Stomach smooth muscle (tissue), 2 donors: ENCODE results near the gene CHAC1.

Source experiments
- H3K27ac ChIP-seq: one replicate; pipeline ENCODE4 v1.7.0; 2013; ENCODE audit warnings: mild to moderate bottlenecking, low read length, inconsistent platforms
- H3K27me3 ChIP-seq, 2 donors: one replicate each; pipeline ENCODE4 v1.7.0; 2013; ENCODE audit warnings: low read length in 2 of 2; ENCODE audit not compliant: insufficient read depth in 2 of 2, control insufficient read depth in 1 of 2
- H3K36me3 ChIP-seq, 2 donors: one replicate each; pipeline ENCODE4 v1.7.0; 2013; ENCODE audit warnings: low read length in 2 of 2; ENCODE audit not compliant: control insufficient read depth in 2 of 2, insufficient read depth in 2 of 2
- H3K4me1 ChIP-seq: one replicate; pipeline ENCODE4 v1.7.0; 2013; ENCODE audit warnings: low read length; ENCODE audit not compliant: control insufficient read depth, insufficient read depth
- H3K4me3 ChIP-seq, 2 donors: one replicate each; pipeline ENCODE4 v1.7.0; 2013; ENCODE audit warnings: low read length in 2 of 2
- H3K9ac ChIP-seq, 2 donors: one replicate each; pipeline ENCODE4 v1.7.0; 2013; ENCODE audit warnings: low read length in 2 of 2, mild to moderate bottlenecking in 1 of 2
- H3K9me3 ChIP-seq, 2 donors: one replicate each; pipeline ENCODE4 v1.7.0; 2013; ENCODE audit warnings: low read length in 2 of 2; ENCODE audit not compliant: control insufficient read depth in 2 of 2
- donor health status: healthy.
- donor health status: Pancreatic carcinoma.

CHAC1 gene

DNA sequence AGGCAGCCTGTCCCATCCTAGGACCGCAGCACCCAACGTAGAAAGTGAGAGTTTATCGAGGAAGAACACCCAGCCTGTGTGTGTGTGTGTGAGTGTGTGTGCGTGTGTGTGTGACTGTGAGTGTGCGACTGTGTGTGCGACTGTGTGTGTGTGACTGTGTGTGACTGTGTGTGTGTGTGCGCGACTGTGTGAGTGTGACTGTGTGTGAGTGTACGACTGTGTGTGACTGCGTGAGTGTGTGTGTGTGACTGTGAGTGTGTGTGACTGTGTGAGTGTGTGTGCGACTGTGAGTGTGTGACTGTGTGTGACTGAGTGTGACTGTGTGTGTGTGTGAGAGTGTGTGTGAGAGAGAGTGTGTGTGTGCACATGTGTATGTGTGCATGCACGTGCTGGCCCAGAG lies 39.3 kb upstream of the CHAC1 start:
- H3K27me3 ChIP-seq = no peaks in the 10 kb centered on the region
- H3K4me3 ChIP-seq = no peak overlapping the region
- H3K4me1 ChIP-seq = no peaks in the 10 kb centered on the region
- H3K36me3 ChIP-seq = no peaks in the 10 kb centered on the region
- H3K27ac ChIP-seq = no peak overlapping the region
- H3K9ac ChIP-seq = no peak overlapping the region
- H3K9me3 ChIP-seq = no peaks in the 10 kb centered on the region

DNA sequence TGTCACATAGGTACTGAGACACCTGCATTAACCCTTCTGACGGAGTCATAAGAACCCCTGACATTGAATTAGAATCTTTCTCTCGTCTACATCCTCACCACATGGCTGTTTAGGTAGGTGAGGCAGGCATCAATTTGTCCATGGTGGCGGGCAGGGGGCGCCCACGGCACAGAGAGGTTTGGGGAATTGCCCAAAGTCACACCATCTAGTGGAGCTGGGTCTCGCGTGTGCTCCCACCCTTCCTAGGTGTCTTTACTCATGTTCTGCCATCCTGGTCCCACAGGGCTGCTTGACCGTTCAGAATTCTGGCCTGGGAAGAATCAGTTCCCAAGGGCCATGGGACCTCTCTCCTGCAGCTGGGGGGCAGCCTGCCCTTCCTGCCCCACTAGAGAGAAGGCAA lies 38.8 kb upstream of the CHAC1 start:
- Histone ChIP-seq H3K27ac (no peak overlapping the region), H3K4me3 (no peak overlapping the region), H3K9ac (no peak overlapping the region), H3K27me3 (no peaks in the 10 kb centered on the region), H3K9me3 (no peaks in the 10 kb centered on the region), H3K4me1 (no peaks in the 10 kb centered on the region), H3K36me3 (no peaks in the 10 kb centered on the region)

DNA sequence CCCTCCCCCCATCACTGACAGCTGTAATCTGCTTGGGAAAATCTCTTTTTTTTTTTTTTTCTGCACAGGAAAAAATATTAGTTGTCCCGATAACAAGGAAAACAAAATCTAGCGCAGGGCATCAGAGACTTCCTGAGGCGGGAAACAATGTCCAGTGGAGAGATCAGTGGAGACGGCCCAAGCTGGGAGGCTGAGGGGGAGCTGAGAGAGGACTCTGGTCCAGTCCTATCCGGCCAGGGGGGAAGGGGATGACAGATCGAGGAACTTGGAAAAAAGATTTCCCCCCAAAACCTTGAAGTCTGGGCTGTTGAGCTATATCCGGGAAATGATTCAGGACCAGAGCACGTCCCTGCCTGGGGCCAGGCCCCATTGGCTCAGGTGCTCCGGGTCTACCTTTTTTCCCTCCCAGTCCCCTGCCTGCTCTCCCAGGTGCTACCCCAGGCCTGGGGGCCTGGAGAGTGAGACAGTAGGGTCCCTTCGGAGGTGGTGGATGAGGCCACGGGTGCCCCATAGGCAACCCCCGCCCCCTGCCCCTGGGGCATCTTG lies 38.1 kb upstream of the CHAC1 start:
- no peak overlapping the region for H3K9ac ChIP-seq
- no peaks in the 10 kb centered on the region for H3K9me3 ChIP-seq
- no peaks in the 10 kb centered on the region for H3K4me1 ChIP-seq
- H3K36me3 ChIP-seq = no peaks in the 10 kb centered on the region
- no peaks in the 10 kb centered on the region for H3K27me3 ChIP-seq
- H3K27ac ChIP-seq = no peak overlapping the region
- no peak overlapping the region for H3K4me3 ChIP-seq

GRCh38 chr15:40915679-40916078 lies 37.6 kb upstream of the CHAC1 start:
- Histone ChIP-seq H3K9ac (no peak overlapping the region), H3K27me3 (no peaks in the 10 kb centered on the region), H3K27ac (no peak overlapping the region), H3K4me3 (no peak overlapping the region), H3K36me3 (no peaks in the 10 kb centered on the region), H3K4me1 (no peaks in the 10 kb centered on the region), H3K9me3 (no peaks in the 10 kb centered on the region)

GRCh38 chr15:40917585-40917984 lies 35.7 kb upstream of the CHAC1 start:
- H3K9me3 ChIP-seq = no peaks in the 10 kb centered on the region
- H3K9ac ChIP-seq = no peak overlapping the region
- H3K36me3 ChIP-seq = no peaks in the 10 kb centered on the region
- H3K4me1 ChIP-seq = no peaks in the 10 kb centered on the region
- no peak overlapping the region for H3K4me3 ChIP-seq
- no peaks in the 10 kb centered on the region for H3K27me3 ChIP-seq
- H3K27ac ChIP-seq = no peak overlapping the region

DNA sequence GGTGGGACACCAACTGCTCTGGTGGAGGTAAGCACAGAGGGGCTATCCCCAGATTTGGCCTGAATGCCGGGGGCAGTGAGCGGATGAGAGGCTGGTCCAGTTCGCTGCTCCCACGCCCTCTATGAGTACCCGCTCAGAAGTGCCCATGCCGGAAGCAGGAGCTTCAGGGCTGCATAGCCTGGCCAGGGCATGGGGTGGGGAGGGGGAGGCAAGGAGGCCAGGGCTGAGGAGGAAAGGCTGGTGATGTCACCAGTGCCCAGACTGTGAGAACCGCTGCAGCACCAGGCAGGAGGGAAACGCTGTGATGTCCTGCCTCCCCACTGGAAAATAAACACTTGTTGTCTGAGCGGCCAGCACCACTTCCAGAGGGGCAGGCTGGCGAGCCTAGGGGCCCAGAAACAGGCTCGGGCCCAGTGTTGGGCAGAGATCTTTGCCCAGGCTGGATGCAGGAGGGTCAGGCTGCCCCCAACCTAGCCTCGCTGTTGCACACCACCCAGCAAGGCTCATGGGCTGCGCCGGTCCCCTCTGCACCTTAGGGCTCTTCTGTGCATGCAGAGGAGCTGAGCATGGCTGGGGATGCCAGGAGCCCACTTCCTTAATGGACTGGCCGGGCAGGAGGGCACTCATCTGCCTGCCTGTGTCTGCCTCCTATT lies 35.0 kb upstream of the CHAC1 start:
- no peak overlapping the region for H3K9ac ChIP-seq
- no peaks in the 10 kb centered on the region for H3K4me1 ChIP-seq
- H3K9me3 ChIP-seq = no peaks in the 10 kb centered on the region
- no peaks in the 10 kb centered on the region for H3K36me3 ChIP-seq
- H3K4me3 ChIP-seq = no peak overlapping the region
- H3K27me3 ChIP-seq = no peaks in the 10 kb centered on the region
- no peak overlapping the region for H3K27ac ChIP-seq

GRCh38 chr15:40918799-40919392 lies 34.4 kb upstream of the CHAC1 start:
- no peak overlapping the region for H3K27ac ChIP-seq
- no peaks in the 10 kb centered on the region for H3K27me3 ChIP-seq
- H3K9me3 ChIP-seq = no peaks in the 10 kb centered on the region
- H3K9ac ChIP-seq = no peak overlapping the region
- H3K4me3 ChIP-seq = no peak overlapping the region
- no peaks in the 10 kb centered on the region for H3K4me1 ChIP-seq
- no peaks in the 10 kb centered on the region for H3K36me3 ChIP-seq

- H3K27ac ChIP-seq = no peak overlapping the region
- H3K4me1 ChIP-seq = peaks cover 9% of the 10 kb centered on the region
- peaks cover 9 to 19% of the 10 kb centered on the region in 2 donors for H3K27me3 ChIP-seq
Observed at GRCh38 chr15:40921949-40922607, 31.2 kb upstream of the CHAC1 start.

DNA sequence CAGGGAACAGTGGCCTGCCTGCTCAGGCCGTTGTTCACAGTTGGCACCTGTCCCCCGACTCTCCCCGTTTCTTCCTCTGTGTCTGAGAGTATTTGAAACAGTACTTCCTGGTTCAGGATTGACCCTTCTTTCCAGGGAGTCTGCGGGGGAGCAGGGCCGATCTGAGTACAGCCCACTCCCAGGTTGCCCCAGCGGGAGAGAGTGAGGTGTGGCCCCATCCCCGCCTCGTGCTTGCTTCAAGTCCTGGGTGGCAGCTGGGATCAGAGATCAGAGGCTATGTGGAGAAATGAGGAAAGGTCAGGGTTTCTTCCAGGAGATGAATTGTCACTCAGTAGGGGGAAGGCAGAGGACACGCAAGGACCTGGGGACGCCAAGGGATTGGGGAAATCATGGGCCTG lies 30.7 kb upstream of the CHAC1 start:
- H3K9ac ChIP-seq = no peak overlapping the region
- no peaks in the 10 kb centered on the region for H3K9me3 ChIP-seq
- no peak overlapping the region for H3K27ac ChIP-seq
- H3K4me1 ChIP-seq = peaks cover 12% of the 10 kb centered on the region
- H3K4me3 ChIP-seq = no peak overlapping the region
- H3K27me3 ChIP-seq = peaks cover 14 to 24% of the 10 kb centered on the region in 2 donors
- no peaks in the 10 kb centered on the region for H3K36me3 ChIP-seq

More at GRCh38 chr15:40921949-40922607, 31.2 kb upstream of the CHAC1 start:
- Histone ChIP-seq H3K4me3 (no peak overlapping the region), H3K36me3 (no peaks in the 10 kb centered on the region), H3K9ac (no peak overlapping the region), H3K9me3 (no peaks in the 10 kb centered on the region)

DNA sequence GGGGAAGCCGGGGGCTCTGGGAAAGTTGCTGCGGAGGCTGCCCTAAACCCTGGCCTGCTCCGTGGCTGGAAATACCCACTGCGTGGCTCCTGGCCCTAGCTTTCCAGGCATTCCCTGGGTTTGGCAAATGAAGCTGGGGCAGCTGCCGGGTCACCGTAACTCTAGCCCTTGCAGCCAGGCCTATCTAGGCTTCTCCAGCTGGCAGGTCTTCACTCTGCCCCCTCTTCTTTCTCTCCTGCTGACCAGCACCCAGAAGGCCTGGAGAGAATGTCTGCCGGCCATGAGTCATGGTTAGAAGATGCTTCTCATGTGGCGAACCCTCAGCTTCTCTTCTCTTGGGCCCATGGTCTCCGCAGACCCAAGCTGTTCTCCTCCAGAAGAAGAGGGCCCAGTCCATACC lies 29.7 kb upstream of the CHAC1 start:
- no peak overlapping the region for H3K4me3 ChIP-seq
- H3K9me3 ChIP-seq = no peaks in the 10 kb centered on the region
- peaks cover 21% of the 10 kb centered on the region for H3K4me1 ChIP-seq
- H3K27ac ChIP-seq = no peak overlapping the region
- H3K9ac ChIP-seq = no peak overlapping the region
- H3K27me3 ChIP-seq = peaks cover 16 to 33% of the 10 kb centered on the region in 2 donors
- no peaks in the 10 kb centered on the region for H3K36me3 ChIP-seq

DNA sequence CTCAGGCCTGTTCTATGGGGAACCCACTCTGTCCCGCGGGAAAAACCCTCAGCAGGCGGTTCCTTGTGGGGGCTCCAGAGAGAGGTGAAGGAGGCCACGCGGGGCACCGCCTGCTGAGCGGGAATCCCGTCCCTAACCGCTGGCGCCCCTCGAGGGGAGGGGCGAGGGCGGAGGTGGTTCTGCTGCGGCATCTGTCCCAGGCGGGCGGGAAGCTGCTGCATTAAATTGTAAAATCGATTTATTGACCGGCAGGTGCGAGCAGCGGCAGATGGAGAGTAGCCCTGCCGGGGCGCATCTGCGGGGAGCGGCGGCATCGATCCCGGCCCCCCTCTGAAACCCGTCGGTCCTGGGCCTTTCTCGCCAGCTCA lies 27.8 kb upstream of the CHAC1 start:
- Histone ChIP-seq H3K36me3 (no peaks in the 10 kb centered on the region), H3K9ac (no peak overlapping the region), H3K9me3 (no peaks in the 10 kb centered on the region), H3K27me3 (peaks cover 31 to 53% of the 10 kb centered on the region in 2 donors), H3K4me3 (no peak overlapping the region), H3K27ac (no peak overlapping the region), H3K4me1 (peaks cover 39% of the 10 kb centered on the region)
